HCT116 (cell line): ENCODE results near the gene EDN1. TPM values are rescaled to one million over a fixed set of nuclear protein-coding genes. Genes with fewer than 3 reads are reported as not detected.

Source experiments
- ATAC-seq: fragments of 200-7000 bp; cut with Tn5 transposase; 2 replicates; pipeline ENCODE4 v1.9.1; 2020; ENCODE audit warnings: mild to moderate bottlenecking, moderate library complexity
- BruUV-seq: library from RNA; stranded (reverse); fragments of 400-500 nt; replicated peaks from 2 replicates; lab custom pipeline; 2021; lab: Mats Ljungman, UMichigan
- CTCF ChIA-PET: fragments of 300-600 bp; sonication (Branson Sonifier 250); formaldehyde crosslinking; loops from one replicate; lab custom pipeline; 2021; ENCODE audit warnings: antibody characterized with exemption; lab: Charles Lee
- POLR2A ChIA-PET: fragments of 300-600, 350-600 bp; sonication (Branson Sonifier 250); formaldehyde crosslinking; loops from one replicate; lab custom pipeline; 2021; ENCODE audit warnings: antibody characterized with exemption; lab: Charles Lee
- RAD21 ChIA-PET, 2 experiments: fragments of 300-600 bp; sonication (Branson Sonifier 250); formaldehyde crosslinking; loops; one replicate each; lab custom pipeline; 2023; ENCODE audit warnings: low total read pairs in 2 of 2; ENCODE audit not compliant: uncharacterized antibody in 2 of 2, unreplicated experiment in 2 of 2, low non-redundant PET in 1 of 2; lab: Charles Lee
- DNase-seq: peaks from one replicate; pipeline ENCODE4 v3.0.0-alpha.2; 2010; ENCODE audit warnings: low read depth, low spot score
- H2AFZ ChIP-seq: fragments of 200-600 bp; shearing (Covaris generic), sonication (generic); 2 replicates; pipeline ENCODE4 v1.6.1; 2017; ENCODE audit warnings: low read depth, mixed run types, mixed read lengths, antibody characterized with exemption, low read length; ENCODE audit not compliant: poor library complexity, severe bottlenecking
- H3K27ac ChIP-seq: 2 replicates; pipeline ENCODE4 v1.5.1; 2012; ENCODE audit warnings: low read depth, low read length
- H3K27me3 ChIP-seq: fragments of 200-600 bp; sonication (generic); 2 replicates; pipeline ENCODE4 v1.6.1; 2016; ENCODE audit warnings: mixed run types, low read length, mixed read lengths; ENCODE audit not compliant: insufficient read depth
- H3K36me3 ChIP-seq, 2 experiments: fragments of 200-500 bp in 1 of 2; fragments of 200-600 bp in 1 of 2; sonication (Bioruptor generic) in 1 of 2; sonication (generic) in 1 of 2; 2 replicates each; pipeline versions ENCODE4 v1.5.1 to v1.6.1; 2014 to 2016; ENCODE audit warnings: low read length in 2 of 2, inconsistent platforms in 1 of 2, mixed read lengths in 1 of 2, mixed run types in 1 of 2; ENCODE audit not compliant: insufficient read depth in 2 of 2, control insufficient read depth in 1 of 2
- H3K4me1 ChIP-seq, 2 experiments: fragments of 200-600 bp in 1 of 2; sonication (generic) in 1 of 2; 2 replicates each; pipeline versions ENCODE4 v1.5.1 to v1.6.1; 2012 to 2017; ENCODE audit warnings: low read length in 2 of 2, inconsistent platforms in 1 of 2, mild to moderate bottlenecking in 1 of 2, mixed read lengths in 1 of 2, mixed run types in 1 of 2, moderate library complexity in 1 of 2; ENCODE audit not compliant: insufficient read depth in 2 of 2, control insufficient read depth in 1 of 2
- H3K4me2 ChIP-seq: fragments of 200-600 bp; sonication (generic); 2 replicates; pipeline ENCODE4 v1.6.1; 2017; ENCODE audit warnings: mixed run types, low read length, mixed read lengths
- H3K4me3 ChIP-seq, 2 experiments: fragments of 200-600 bp in 1 of 2; sonication (generic) in 1 of 2; replicated peaks in 1 of 2; 2 replicates each; pipeline ENCODE4 v1.5.1; 2011 to 2016; ENCODE audit warnings: low read length in 2 of 2, control low read depth in 1 of 2, low read depth in 1 of 2, mild to moderate bottlenecking in 1 of 2, mixed read lengths in 1 of 2, mixed run types in 1 of 2
- H3K79me2 ChIP-seq: fragments of 200-600 bp; sonication (generic); 2 replicates; pipeline ENCODE4 v1.6.1; 2017; ENCODE audit warnings: mild to moderate bottlenecking, mixed run types, low read length, moderate library complexity, mixed read lengths; ENCODE audit not compliant: insufficient read depth
- H3K9ac ChIP-seq: fragments of 200-600 bp; sonication (generic); 2 replicates; pipeline ENCODE4 v1.6.1; 2016; ENCODE audit warnings: low read length, mixed read lengths
- H3K9me2 ChIP-seq: fragments of 200-600 bp; sonication (generic), shearing (Covaris generic); 2 replicates; pipeline ENCODE4 v1.6.1; 2017; ENCODE audit warnings: mixed run types, mild to moderate bottlenecking, moderate library complexity; ENCODE audit not compliant: insufficient read depth
- H3K9me3 ChIP-seq, 2 experiments: fragments of 200-500 bp in 1 of 2; fragments of 200-600 bp in 1 of 2; sonication (Bioruptor generic) in 1 of 2; sonication (generic) in 1 of 2; 2 replicates each; pipeline ENCODE4 v1.6.1; 2014 to 2017; ENCODE audit warnings: low read length in 2 of 2, mixed read lengths in 2 of 2, inconsistent platforms in 1 of 2, low read depth in 1 of 2, mild to moderate bottlenecking in 1 of 2, mixed run types in 1 of 2, moderate library complexity in 1 of 2; ENCODE audit not compliant: control insufficient read depth in 1 of 2, insufficient read depth in 1 of 2
- H4K20me1 ChIP-seq: fragments of 200-600 bp; sonication (generic), shearing (Covaris generic); 2 replicates; pipeline ENCODE4 v1.6.1; 2017; ENCODE audit warnings: mixed run types, mild to moderate bottlenecking, moderate library complexity; ENCODE audit not compliant: insufficient read depth
- CBX3 ChIP-seq: IDR thresholded peaks from 2 replicates; pipeline ENCODE4 v1.6.1; 2012; ENCODE audit warnings: low read depth
- CEBPB ChIP-seq: IDR thresholded peaks from 2 replicates; pipeline ENCODE4 v1.6.1; 2012; ENCODE audit warnings: low read depth
- CTCF ChIP-seq, 3 experiments: fragments of 200-600 bp in 1 of 3; sonication (generic) in 1 of 3; IDR thresholded peaks in 2 of 3; conservative IDR thresholded peaks in 1 of 3; 2 replicates each; pipeline ENCODE4 v1.5.1; 2012 to 2017; ENCODE audit warnings: low read depth in 2 of 3, low read length in 2 of 3, antibody characterized with exemption in 1 of 3, borderline replicate concordance in 1 of 3, control low read depth in 1 of 3, mild to moderate bottlenecking in 1 of 3, mixed read lengths in 1 of 3, mixed run types in 1 of 3, moderate library complexity in 1 of 3; ENCODE audit not compliant: insufficient read depth in 1 of 3
- EZH2 ChIP-seq: fragments of 200-600 bp; sonication (generic); IDR thresholded peaks from 2 replicates; pipeline ENCODE4 v1.6.1; 2017; ENCODE audit warnings: antibody characterized with exemption, mixed run types
- EZH2phosphoT487 ChIP-seq: fragments of 200-600 bp; IDR thresholded peaks from 2 replicates; pipeline ENCODE4 v1.6.1; 2018; ENCODE audit warnings: antibody characterized with exemption, borderline replicate concordance
- JUND ChIP-seq: IDR thresholded peaks from 2 replicates; pipeline ENCODE4 v1.6.1; 2012
- POLR2A ChIP-seq: IDR thresholded peaks from 2 replicates; pipeline ENCODE4 v1.7.0; 2011; ENCODE audit warnings: borderline replicate concordance; ENCODE audit not compliant: insufficient read depth, insufficient read length; ENCODE audit errors: extremely low read depth
- POLR2AphosphoS5 ChIP-seq: IDR thresholded peaks from 2 replicates; pipeline ENCODE4 v1.6.1; 2011; ENCODE audit warnings: mild to moderate bottlenecking, low read depth, low read length, moderate library complexity
- SIN3A ChIP-seq: IDR thresholded peaks from 2 replicates; pipeline ENCODE4 v1.6.1; 2012; ENCODE audit warnings: low read depth
- ZNF274 ChIP-seq: fragments of 200-500 bp; sonication (Bioruptor generic); IDR thresholded peaks from 2 replicates; pipeline ENCODE4 v1.6.1; 2014; ENCODE audit warnings: mild to moderate bottlenecking, low read depth, low read length, inconsistent platforms
- intact Hi-C: fragments of 100-400 bp; cut with micrococcal nuclease; formaldehyde crosslinking; loops from 2 replicates; pipeline ENCODE4 v1.10.0; 2022
- total RNA-seq: library from RNA; stranded (reverse); gene quantifications from one replicate; pipeline ENCODE4 v1.2.1, GENCODE V29; 2021; ENCODE audit not compliant: unreplicated experiment

Gene EDN1
- total RNA-seq, 1 experiment from 2014 or later: 0.22 TPM

DNA sequence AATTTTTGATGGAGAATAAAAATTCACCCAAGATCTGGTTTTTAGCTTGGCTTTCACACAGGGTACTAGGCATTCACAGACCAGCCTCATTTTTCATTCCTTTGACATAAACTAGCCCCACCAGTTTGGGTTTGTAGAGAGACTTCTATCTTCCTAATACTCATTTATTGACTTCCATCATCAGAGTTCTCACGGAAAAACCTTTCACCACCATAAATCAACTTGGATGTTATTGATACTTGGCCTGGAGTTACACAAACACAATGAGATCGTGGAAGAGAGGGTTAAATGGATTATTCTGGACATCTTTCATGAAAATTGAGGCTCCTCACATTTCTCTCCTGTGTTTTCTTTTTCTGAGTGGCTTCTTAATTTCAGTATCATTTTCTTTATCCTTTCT lies 26.8 kb upstream of the EDN1 start:
- Histone ChIP-seq H2AFZ (no peak overlapping the region), H4K20me1 (no peaks in the 10 kb centered on the region), H3K27me3 (no peaks in the 10 kb centered on the region), H3K79me2 (no peaks in the 10 kb centered on the region), H3K9me3 (no peaks in the 10 kb centered on the region), H3K36me3 (no peaks in the 10 kb centered on the region), H3K9ac (no peak overlapping the region), H3K9me2 (no peaks in the 10 kb centered on the region), H3K4me3 (no peak overlapping the region), H3K4me2 (no peak overlapping the region), H3K27ac (no peak overlapping the region), H3K4me1 (peaks cover 0 to 17% of the 10 kb centered on the region in 2 experiments; a peak in 2 of 4 replicates)
- POLR2A ChIA-PET: no interaction called here
- CTCF ChIA-PET: no interaction called here
- RAD21 ChIA-PET: no interaction called here
- ATAC-seq (no peak), DNase-seq (no peak)
- no TSS peak for BruUV-seq
- no peak for TF ChIP-seq CEBPB
- TF ChIP-seq ZNF274: no peak
- TF ChIP-seq CBX3: no peak
- TF ChIP-seq POLR2AphosphoS5: no peak
- TF ChIP-seq EZH2phosphoT487: no peak
- no peak for TF ChIP-seq SIN3A
- TF ChIP-seq CTCF (IDR thresholded peaks at IDR 0.05 in 2 of 3, conservative IDR thresholded peaks at IDR 0.05 in 1 of 3; ENCODE audit: borderline replicate concordance in 1 of 3, insufficient read depth in 1 of 3, low read depth in 2 of 3, low read length in 2 of 3): no peak
- TF ChIP-seq JUND: no peak
- no peak for TF ChIP-seq POLR2A
- intact Hi-C loops: no loop called here

DNA sequence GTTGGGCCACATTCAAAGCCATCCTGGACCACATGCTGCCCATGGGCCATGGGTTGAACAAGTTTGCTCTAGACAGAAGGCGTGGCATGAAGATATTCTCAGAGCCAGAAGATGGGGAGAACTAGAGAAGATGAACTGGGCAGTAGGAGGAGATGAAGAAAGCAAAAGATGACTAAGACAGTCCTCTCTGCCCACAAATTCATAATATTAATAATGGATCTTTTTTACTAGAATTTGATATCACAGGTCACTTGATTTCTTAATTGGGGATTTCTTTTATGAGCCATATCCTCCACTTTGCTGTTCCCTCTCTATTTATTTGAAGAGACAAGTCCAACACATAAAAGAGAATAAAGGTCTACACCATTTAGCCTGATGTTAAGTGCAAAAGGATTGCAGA lies 25.5 kb upstream of the EDN1 start:
- no peak for ATAC-seq
- no peaks in the 10 kb centered on the region for H3K9me3 ChIP-seq
- H3K36me3 ChIP-seq: no peaks in the 10 kb centered on the region
- H2AFZ ChIP-seq: no peak overlapping the region
- RAD21 ChIA-PET: no interaction called here
- no peaks in the 10 kb centered on the region for H4K20me1 ChIP-seq
- H3K9ac ChIP-seq: no peak overlapping the region
- no peak overlapping the region for H3K27ac ChIP-seq
- H3K4me1 ChIP-seq: peaks cover 0 to 17% of the 10 kb centered on the region in 2 experiments; a peak in 2 of 4 replicates
- no peak for TF ChIP-seq CTCF (IDR thresholded peaks at IDR 0.05 in 2 of 3, conservative IDR thresholded peaks at IDR 0.05 in 1 of 3; ENCODE audit: borderline replicate concordance in 1 of 3, insufficient read depth in 1 of 3, low read depth in 2 of 3, low read length in 2 of 3)
- no peak for TF ChIP-seq POLR2A
- no peak for TF ChIP-seq POLR2AphosphoS5
- no peak for TF ChIP-seq EZH2
- TF ChIP-seq, all 23 proteins: peak for 0
- no peak for DNase-seq
- Histone ChIP-seq H3K9me2 (no peaks in the 10 kb centered on the region), H3K4me3 (no peak overlapping the region), H3K79me2 (no peaks in the 10 kb centered on the region), H3K27me3 (no peaks in the 10 kb centered on the region), H3K4me2 (no peak overlapping the region)
- no TSS peak for BruUV-seq
- intact Hi-C loops: no loop called here
- ChIA-PET CTCF (no interaction called here), POLR2A (no interaction called here)
